ENCODE data around the gene COL13A1.

COL13A1 gene

GRCh38 chr10:69881202-69881601, 79.5 kb downstream of the COL13A1 start:
- no peak overlapping the region for H3K4me3 ChIP-seq (ENCODE audit: low read length)
- DNase-seq (ENCODE audit: low read depth): no peak
- no peak for TF ChIP-seq CTCF (conservative IDR thresholded peaks at IDR 0.05; ENCODE audit: low read depth, low read length)

- no peak overlapping the region for H3K4me3 ChIP-seq (ENCODE audit: low read length)
- peak; percentile 42 for TF ChIP-seq CTCF (conservative IDR thresholded peaks at IDR 0.05; ENCODE audit: low read depth, low read length)
- DNase-seq (ENCODE audit: low read depth): no peak
Measured at GRCh38 chr10:69883310-69884023, 81.8 kb downstream of the COL13A1 start.

GRCh38 chr10:69884024-69884367, 82.3 kb downstream of the COL13A1 start:
- no peak for TF ChIP-seq CTCF (conservative IDR thresholded peaks at IDR 0.05; ENCODE audit: low read depth, low read length)
- DNase-seq (ENCODE audit: low read depth): no peak
- H3K4me3 ChIP-seq (ENCODE audit: low read length): no peak overlapping the region

GRCh38 chr10:69884686-69885085, 83.0 kb downstream of the COL13A1 start:
- TF ChIP-seq CTCF (conservative IDR thresholded peaks at IDR 0.05; ENCODE audit: low read depth, low read length): no peak
- no peak for DNase-seq (ENCODE audit: low read depth)
- no peak overlapping the region for H3K4me3 ChIP-seq (ENCODE audit: low read length)

- no peak for DNase-seq (ENCODE audit: low read depth)
Measured at GRCh38 chr10:69885379-69886013, 83.8 kb downstream of the COL13A1 start.

GRCh38 chr10:69888882-69889584, 87.3 kb downstream of the COL13A1 start:
- DNase-seq (ENCODE audit: low read depth): no peak
- TF ChIP-seq CTCF (conservative IDR thresholded peaks at IDR 0.05; ENCODE audit: low read depth, low read length): no peak

More at GRCh38 chr10:69885379-69886013, 83.8 kb downstream of the COL13A1 start:
- TF ChIP-seq CTCF (conservative IDR thresholded peaks at IDR 0.05; ENCODE audit: low read depth, low read length): peak; percentile 51
- no peak overlapping the region for H3K4me3 ChIP-seq (ENCODE audit: low read length)

More at GRCh38 chr10:69888882-69889584, 87.3 kb downstream of the COL13A1 start:
- H3K4me3 ChIP-seq (ENCODE audit: low read length): no peak overlapping the region

Measured in retinal pigment epithelial cell (primary cell).